ENCODE measurements around the gene SLC46A3. TPM values are rescaled to one million over a fixed set of nuclear protein-coding genes. Genes with fewer than 3 reads are reported as not detected.

Gene SLC46A3
- total and polyA plus RNA-seq, 2 of the 13 experiments (the other 11 are each of a cell fraction or from before 2014, with no cell fraction given), result not detected

DNA sequence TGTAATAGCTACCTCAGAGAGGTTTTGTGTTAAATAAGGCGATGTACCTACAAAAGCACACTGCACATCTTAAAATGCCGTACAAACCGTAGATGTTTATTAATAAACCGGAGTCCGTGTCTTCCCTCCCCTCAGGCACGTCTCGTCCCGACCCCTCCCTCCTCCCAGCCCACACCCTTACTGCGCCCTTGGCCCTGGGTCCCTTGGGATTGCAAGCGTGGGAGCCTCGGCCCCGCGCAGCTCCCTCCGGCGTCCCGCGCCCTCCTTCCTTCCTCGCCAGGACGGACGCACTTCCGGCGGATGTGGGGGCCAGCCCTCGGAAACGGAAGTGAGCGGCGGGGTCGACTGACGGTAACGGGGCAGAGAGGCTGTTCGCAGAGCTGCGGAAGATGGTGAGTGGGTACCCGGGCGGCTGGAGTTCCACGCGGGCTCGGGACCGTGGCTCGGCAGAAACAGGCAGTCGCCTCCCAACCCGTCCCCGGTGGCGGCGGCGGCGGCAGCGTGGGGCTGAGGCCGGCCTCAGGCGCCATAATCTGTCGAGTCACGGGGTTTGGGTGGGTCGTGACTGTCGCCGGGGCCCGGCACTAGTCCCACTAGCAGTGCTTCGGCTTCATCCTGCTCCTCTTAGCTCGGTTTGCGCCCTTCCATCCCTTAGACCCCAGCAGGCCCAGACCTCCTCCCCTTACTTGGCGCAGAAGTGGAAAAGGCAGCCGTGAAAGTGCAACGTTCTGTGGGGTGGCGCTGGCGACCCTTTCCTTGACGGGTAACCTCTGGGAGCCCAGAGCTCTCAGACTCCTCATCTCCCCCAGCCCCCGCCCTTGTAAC lies 59.8 kb downstream of the SLC46A3 start, which contains the start of gene POMP (continued):
- TF ChIP-seq MTA3 (CRISPR knock-in tag; IDR thresholded peaks at IDR 0.05) (no peak), DR1 (CRISPR knock-in tag; IDR thresholded peaks at IDR 0.05) (no peak; the same call in 1 of the 2 replicates), KLF15 (CRISPR knock-in tag; IDR thresholded peaks at IDR 0.05; ENCODE audit: borderline replicate concordance) (0 out of 2 replicates have a peak, but pooled peaks have one; percentile 62), HMG20B (CRISPR knock-in tag; conservative IDR thresholded peaks at IDR 0.05) (no peak), ZNF260 (CRISPR knock-in tag; IDR thresholded peaks at IDR 0.05; ENCODE audit: borderline replicate concordance, low read depth) (no peak), RXRB (CRISPR knock-in tag; IDR thresholded peaks at IDR 0.05; ENCODE audit: borderline replicate concordance) (0 out of 2 replicates have a peak, but pooled peaks have one; percentile 35), ZNF337 (CRISPR knock-in tag; IDR thresholded peaks at IDR 0.05; ENCODE audit: borderline replicate concordance, low read depth) (0 out of 2 replicates have a peak, but pooled peaks have one; percentile 48), ZNF772 (CRISPR knock-in tag; IDR thresholded peaks at IDR 0.05) (peak; percentile 78), ZFP37 (CRISPR knock-in tag; IDR thresholded peaks at IDR 0.05; ENCODE audit: borderline replicate concordance) (no peak), ZFY (CRISPR knock-in tag; IDR thresholded peaks at IDR 0.05) (peak; percentile 88), ZNF484 (CRISPR knock-in tag; IDR thresholded peaks at IDR 0.05; ENCODE audit: borderline replicate concordance, low read depth) (no peak), EEA1 (CRISPR knock-in tag; IDR thresholded peaks at IDR 0.05; ENCODE audit: borderline replicate concordance) (peak; percentile 19; the same call in 1 of the 2 replicates), ZNF296 (CRISPR knock-in tag; conservative IDR thresholded peaks at IDR 0.05) (no peak)
- TF ChIP-seq, protein P1, sequence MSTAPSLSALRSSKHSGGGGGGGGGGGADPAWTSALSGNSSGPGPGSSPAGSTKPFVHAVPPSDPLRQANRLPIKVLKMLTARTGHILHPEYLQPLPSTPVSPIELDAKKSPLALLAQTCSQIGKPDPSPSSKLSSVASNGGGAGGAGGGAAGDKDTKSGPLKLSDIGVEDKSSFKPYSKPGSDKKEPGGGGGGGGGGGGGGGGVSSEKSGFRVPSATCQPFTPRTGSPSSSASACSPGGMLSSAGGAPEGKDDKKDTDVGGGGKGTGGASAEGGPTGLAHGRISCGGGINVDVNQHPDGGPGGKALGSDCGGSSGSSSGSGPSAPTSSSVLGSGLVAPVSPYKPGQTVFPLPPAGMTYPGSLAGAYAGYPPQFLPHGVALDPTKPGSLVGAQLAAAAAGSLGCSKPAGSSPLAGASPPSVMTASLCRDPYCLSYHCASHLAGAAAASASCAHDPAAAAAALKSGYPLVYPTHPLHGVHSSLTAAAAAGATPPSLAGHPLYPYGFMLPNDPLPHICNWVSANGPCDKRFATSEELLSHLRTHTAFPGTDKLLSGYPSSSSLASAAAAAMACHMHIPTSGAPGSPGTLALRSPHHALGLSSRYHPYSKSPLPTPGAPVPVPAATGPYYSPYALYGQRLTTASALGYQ (CRISPR knock-in tag; IDR thresholded peaks at IDR 0.05), result peak; percentile 61; the same call in 1 of the 2 replicates
- TF ChIP-seq, protein P2, sequence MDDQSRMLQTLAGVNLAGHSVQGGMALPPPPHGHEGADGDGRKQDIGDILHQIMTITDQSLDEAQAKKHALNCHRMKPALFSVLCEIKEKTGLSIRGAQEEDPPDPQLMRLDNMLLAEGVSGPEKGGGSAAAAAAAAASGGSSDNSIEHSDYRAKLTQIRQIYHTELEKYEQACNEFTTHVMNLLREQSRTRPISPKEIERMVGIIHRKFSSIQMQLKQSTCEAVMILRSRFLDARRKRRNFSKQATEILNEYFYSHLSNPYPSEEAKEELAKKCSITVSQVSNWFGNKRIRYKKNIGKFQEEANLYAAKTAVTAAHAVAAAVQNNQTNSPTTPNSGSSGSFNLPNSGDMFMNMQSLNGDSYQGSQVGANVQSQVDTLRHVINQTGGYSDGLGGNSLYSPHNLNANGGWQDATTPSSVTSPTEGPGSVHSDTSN (CRISPR knock-in tag; IDR thresholded peaks at IDR 0.05; ENCODE audit: borderline replicate concordance), result 0 out of 2 replicates have a peak, but pooled peaks have one; percentile 6
- TF ChIP-seq, protein P3, sequence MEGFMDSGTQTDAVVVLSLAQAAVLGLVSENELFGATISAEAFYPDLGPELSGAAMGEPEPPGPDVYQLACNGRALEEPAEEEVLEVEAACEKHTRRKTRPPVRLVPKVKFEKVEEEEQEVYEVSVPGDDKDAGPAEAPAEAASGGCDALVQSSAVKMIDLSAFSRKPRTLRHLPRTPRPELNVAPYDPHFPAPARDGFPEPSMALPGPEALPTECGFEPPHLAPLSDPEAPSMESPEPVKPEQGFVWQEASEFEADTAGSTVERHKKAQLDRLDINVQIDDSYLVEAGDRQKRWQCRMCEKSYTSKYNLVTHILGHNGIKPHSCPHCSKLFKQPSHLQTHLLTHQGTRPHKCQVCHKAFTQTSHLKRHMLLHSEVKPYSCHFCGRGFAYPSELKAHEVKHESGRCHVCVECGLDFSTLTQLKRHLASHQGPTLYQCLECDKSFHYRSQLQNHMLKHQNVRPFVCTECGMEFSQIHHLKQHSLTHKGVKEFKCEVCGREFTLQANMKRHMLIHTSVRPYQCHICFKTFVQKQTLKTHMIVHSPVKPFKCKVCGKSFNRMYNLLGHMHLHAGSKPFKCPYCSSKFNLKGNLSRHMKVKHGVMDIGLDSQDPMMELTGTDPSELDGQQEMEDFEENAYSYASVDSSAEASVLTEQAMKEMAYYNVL (CRISPR knock-in tag; IDR thresholded peaks at IDR 0.05; ENCODE audit: borderline replicate concordance), result no peak
- TF ChIP-seq, protein P4, sequence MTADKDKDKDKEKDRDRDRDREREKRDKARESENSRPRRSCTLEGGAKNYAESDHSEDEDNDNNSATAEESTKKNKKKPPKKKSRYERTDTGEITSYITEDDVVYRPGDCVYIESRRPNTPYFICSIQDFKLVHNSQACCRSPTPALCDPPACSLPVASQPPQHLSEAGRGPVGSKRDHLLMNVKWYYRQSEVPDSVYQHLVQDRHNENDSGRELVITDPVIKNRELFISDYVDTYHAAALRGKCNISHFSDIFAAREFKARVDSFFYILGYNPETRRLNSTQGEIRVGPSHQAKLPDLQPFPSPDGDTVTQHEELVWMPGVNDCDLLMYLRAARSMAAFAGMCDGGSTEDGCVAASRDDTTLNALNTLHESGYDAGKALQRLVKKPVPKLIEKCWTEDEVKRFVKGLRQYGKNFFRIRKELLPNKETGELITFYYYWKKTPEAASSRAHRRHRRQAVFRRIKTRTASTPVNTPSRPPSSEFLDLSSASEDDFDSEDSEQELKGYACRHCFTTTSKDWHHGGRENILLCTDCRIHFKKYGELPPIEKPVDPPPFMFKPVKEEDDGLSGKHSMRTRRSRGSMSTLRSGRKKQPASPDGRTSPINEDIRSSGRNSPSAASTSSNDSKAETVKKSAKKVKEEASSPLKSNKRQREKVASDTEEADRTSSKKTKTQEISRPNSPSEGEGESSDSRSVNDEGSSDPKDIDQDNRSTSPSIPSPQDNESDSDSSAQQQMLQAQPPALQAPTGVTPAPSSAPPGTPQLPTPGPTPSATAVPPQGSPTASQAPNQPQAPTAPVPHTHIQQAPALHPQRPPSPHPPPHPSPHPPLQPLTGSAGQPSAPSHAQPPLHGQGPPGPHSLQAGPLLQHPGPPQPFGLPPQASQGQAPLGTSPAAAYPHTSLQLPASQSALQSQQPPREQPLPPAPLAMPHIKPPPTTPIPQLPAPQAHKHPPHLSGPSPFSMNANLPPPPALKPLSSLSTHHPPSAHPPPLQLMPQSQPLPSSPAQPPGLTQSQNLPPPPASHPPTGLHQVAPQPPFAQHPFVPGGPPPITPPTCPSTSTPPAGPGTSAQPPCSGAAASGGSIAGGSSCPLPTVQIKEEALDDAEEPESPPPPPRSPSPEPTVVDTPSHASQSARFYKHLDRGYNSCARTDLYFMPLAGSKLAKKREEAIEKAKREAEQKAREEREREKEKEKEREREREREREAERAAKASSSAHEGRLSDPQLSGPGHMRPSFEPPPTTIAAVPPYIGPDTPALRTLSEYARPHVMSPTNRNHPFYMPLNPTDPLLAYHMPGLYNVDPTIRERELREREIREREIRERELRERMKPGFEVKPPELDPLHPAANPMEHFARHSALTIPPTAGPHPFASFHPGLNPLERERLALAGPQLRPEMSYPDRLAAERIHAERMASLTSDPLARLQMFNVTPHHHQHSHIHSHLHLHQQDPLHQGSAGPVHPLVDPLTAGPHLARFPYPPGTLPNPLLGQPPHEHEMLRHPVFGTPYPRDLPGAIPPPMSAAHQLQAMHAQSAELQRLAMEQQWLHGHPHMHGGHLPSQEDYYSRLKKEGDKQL (CRISPR knock-in tag; IDR thresholded peaks at IDR 0.05; ENCODE audit: low read depth), result no peak
